ENCODE measurements around the gene DNAH17. TPM values are rescaled to one million over a fixed set of nuclear protein-coding genes. Genes with fewer than 3 reads are reported as not detected.

The DNAH17 gene
- total RNA-seq, 4 donors from 2014 or later, result under 0.01 TPM; not detected in 2

DNA sequence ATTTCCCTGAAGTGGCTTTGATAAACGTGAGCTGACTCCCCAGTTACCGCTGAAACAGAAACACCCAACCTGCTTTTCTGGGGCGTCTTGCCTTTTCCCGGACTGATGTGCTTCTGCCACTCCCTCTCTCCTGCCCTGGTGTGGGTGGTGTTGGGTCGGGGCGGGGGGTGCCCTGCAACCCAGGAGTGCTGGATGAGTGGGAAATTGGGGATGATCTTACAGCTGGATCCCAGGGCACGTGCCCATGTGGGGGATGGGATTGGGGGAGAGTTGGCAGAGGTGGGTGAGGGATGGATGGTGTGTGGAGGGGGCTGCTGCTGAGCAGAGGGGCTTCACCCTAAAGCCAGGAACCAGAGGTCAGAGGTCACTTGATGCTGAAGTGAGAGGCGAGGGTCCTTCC lies 170.3 kb downstream of the DNAH17 start:
- TF ChIP-seq POLR2A (IDR thresholded peaks at IDR 0.05) (no peak), EP300 (IDR thresholded peaks at IDR 0.05) (no peak)
- TF ChIP-seq, protein P1, sequence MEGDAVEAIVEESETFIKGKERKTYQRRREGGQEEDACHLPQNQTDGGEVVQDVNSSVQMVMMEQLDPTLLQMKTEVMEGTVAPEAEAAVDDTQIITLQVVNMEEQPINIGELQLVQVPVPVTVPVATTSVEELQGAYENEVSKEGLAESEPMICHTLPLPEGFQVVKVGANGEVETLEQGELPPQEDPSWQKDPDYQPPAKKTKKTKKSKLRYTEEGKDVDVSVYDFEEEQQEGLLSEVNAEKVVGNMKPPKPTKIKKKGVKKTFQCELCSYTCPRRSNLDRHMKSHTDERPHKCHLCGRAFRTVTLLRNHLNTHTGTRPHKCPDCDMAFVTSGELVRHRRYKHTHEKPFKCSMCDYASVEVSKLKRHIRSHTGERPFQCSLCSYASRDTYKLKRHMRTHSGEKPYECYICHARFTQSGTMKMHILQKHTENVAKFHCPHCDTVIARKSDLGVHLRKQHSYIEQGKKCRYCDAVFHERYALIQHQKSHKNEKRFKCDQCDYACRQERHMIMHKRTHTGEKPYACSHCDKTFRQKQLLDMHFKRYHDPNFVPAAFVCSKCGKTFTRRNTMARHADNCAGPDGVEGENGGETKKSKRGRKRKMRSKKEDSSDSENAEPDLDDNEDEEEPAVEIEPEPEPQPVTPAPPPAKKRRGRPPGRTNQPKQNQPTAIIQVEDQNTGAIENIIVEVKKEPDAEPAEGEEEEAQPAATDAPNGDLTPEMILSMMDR (IDR thresholded peaks at IDR 0.05), result no peak
- no peaks in the 10 kb centered on the region for H3K27me3 ChIP-seq
- WGBS, 2 donors, result 83 to 92% methylated on average over 6 to 8 of the region's 8 CpGs
- H3K27ac ChIP-seq, result no peak overlapping the region
- peaks cover 0 to 36% (median 9%) of the 10 kb centered on the region in 4 donors for H3K4me1 ChIP-seq
- no peak overlapping the region for H3K4me3 ChIP-seq
- H3K36me3 ChIP-seq, result peaks cover 0 to 64% (median 0%) of the 10 kb centered on the region in 3 donors
- DNase-seq (ENCODE audit: low spot score in 2 of 2), result no peak
- no peaks in the 10 kb centered on the region for H3K9me3 ChIP-seq

DNA sequence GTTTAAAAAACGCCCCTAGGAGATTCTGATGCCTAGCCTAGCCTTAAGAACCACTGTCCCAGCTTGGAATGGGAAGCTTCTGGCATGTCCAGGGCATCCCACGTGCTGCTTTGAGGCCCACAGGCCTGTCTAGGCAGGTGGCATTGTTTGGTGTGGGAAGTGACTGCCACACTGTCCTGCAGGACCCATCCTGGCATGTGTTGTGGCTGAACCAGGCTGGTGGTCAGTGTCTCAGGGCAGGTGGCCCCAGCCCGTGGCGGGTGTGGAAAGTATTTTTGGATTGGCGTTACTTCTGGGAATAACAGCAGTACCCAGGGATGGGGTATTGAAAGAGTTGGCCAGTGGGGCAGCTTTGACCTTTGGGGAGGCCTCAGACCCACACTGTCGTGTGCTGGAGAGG lies 170.8 kb downstream of the DNAH17 start:
- no peak overlapping the region for H3K27ac ChIP-seq
- TF ChIP-seq POLR2A (IDR thresholded peaks at IDR 0.05) (no peak), EP300 (IDR thresholded peaks at IDR 0.05) (no peak)
- TF ChIP-seq, protein P1 (IDR thresholded peaks at IDR 0.05), result no peak
- DNase-seq (ENCODE audit: low spot score in 2 of 2), result no peak
- no peak overlapping the region for H3K4me3 ChIP-seq
- H3K27me3 ChIP-seq, result no peaks in the 10 kb centered on the region
- 89 to 98% methylated on average over 6 of the region's 6 CpGs for WGBS, 2 donors
- peaks cover 0 to 34% (median 7%) of the 10 kb centered on the region in 4 donors for H3K4me1 ChIP-seq
- H3K9me3 ChIP-seq, result no peaks in the 10 kb centered on the region
- peaks cover 0 to 68% (median 0%) of the 10 kb centered on the region in 3 donors for H3K36me3 ChIP-seq

DNA sequence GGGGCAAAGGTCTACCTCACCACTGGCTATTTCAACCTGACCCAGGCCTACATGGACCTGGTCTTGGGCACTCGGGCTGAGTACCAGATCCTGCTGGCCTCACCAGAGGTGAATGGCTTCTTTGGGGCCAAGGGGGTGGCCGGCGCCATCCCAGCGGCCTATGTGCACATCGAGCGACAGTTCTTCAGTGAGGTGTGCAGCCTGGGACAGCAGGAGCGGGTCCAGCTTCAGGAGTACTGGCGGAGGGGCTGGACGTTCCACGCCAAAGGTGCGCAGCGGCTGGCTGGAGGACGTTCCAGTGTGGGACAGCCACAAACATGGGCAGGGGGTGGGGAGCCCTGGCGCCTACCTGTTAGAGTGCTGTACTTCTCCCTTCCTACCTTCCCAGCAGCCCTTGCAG lies 173.4 kb downstream of the DNAH17 start:
- H3K4me3 ChIP-seq, result no peak overlapping the region
- no peak overlapping the region for H3K27ac ChIP-seq
- H3K27me3 ChIP-seq, result no peaks in the 10 kb centered on the region
- TF ChIP-seq POLR2A (IDR thresholded peaks at IDR 0.05) (no peak), EP300 (IDR thresholded peaks at IDR 0.05) (no peak)
- TF ChIP-seq, protein P1 (IDR thresholded peaks at IDR 0.05), result no peak
- peaks cover 3 to 94% (median 16%) of the 10 kb centered on the region in 3 donors for H3K36me3 ChIP-seq
- no peak for DNase-seq (ENCODE audit: low spot score in 2 of 2)
- 94 to 96% methylated on average over 10 to 12 of the region's 14 CpGs for WGBS, 2 donors
- H3K4me1 ChIP-seq, result peaks cover 0 to 17% (median 2%) of the 10 kb centered on the region in 4 donors
- no peaks in the 10 kb centered on the region for H3K9me3 ChIP-seq

DNA sequence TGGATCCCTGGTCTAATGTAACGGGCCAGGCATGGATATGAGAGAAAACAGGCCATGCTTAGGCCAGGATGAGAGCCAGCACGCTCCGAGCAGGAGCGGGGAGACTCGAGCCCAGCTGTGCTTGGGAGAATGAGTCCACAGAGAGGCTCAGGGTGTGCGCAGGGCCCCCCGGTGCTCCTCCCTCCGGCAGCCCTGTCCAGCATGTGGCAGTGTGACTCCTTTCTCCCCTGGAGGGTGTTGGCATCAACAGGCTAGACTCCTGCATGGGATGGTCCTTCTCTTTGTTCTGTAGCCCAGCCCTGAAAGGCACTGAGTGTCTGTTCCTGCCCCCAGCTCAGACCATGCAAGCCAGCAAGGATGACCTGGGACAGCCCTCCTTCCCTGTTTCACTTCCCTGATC lies 175.3 kb downstream of the DNAH17 start:
- no peaks in the 10 kb centered on the region for H3K27me3 ChIP-seq
- no peak overlapping the region for H3K4me3 ChIP-seq
- H3K9me3 ChIP-seq, result no peaks in the 10 kb centered on the region
- peaks cover 3 to 96% (median 20%) of the 10 kb centered on the region in 3 donors for H3K36me3 ChIP-seq
- DNase-seq (ENCODE audit: low spot score in 2 of 2), result no peak
- TF ChIP-seq, protein P1 (IDR thresholded peaks at IDR 0.05), result no peak
- TF ChIP-seq EP300 (IDR thresholded peaks at IDR 0.05), result no peak
- TF ChIP-seq POLR2A (IDR thresholded peaks at IDR 0.05), result no peak
- WGBS, 2 donors, result 50 to 86% methylated on average over 5 to 7 of the region's 8 CpGs
- no peak overlapping the region for H3K27ac ChIP-seq
- peaks cover 0 to 16% (median 5%) of the 10 kb centered on the region in 4 donors for H3K4me1 ChIP-seq

DNA sequence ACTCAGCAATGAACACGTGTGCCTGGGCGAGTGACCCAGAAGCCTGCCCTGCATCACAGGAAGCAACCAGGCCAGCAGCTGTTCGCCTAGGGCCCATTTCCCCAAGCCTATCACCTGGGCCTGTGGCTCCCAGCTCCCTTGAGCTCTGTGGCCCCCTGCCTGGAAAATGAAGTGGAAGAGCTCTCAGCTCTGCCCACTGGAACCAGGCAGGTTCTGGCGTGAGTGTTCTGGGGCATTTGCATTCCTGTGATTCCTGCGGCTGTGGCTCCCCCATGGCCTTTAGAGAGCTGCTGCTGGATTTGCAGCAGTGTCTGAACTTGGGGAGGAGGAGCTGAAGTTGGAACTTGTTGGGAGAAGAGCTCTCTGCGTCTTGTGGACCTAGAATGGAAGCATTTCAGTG lies 175.9 kb downstream of the DNAH17 start:
- Histone ChIP-seq H3K27ac (no peak overlapping the region), H3K4me3 (no peak overlapping the region), H3K4me1 (peaks cover 0 to 22% (median 7%) of the 10 kb centered on the region in 4 donors), H3K36me3 (peaks cover 3 to 96% (median 20%) of the 10 kb centered on the region in 3 donors), H3K9me3 (no peaks in the 10 kb centered on the region), H3K27me3 (no peaks in the 10 kb centered on the region)
- no peak for DNase-seq (ENCODE audit: low spot score in 2 of 2)
- 49 to 54% methylated on average over 4 to 6 of the region's 6 CpGs for WGBS, 2 donors
- TF ChIP-seq, protein P1 (IDR thresholded peaks at IDR 0.05), result no peak
- TF ChIP-seq EP300 (IDR thresholded peaks at IDR 0.05), result no peak
- no peak for TF ChIP-seq POLR2A (IDR thresholded peaks at IDR 0.05)
